Astrocyte of the spinal cord (primary cell): ENCODE results near the gene CTSA.
A peak's percentile ranks its signal among the peaks of the same experiment; 100 is the strongest.

ENCODE experiments used
- DNase-seq: peaks from one replicate; pipeline ENCODE4 v3.0.0; 2011; ENCODE audit warnings: low read depth, low spot score
- H3K4me3 ChIP-seq: 2 replicates; pipeline ENCODE4 v1.5.1; 2011; ENCODE audit warnings: low read depth, mild to moderate bottlenecking, low read length, moderate library complexity
- CTCF ChIP-seq: IDR thresholded peaks from 2 replicates; pipeline ENCODE4 v1.5.1; 2012; ENCODE audit warnings: low read depth, mild to moderate bottlenecking, low read length, inconsistent platforms
- in situ Hi-C: cut with HindIII; loops from 2 replicates; pipeline ENCODE4 v1.10.0; 2017; ENCODE audit warnings: low sequenced_read_pairs

Gene CTSA

GRCh38 chr20:45943613-45944012, 52.5 kb downstream of the CTSA start:
- H3K4me3 ChIP-seq, result no peak overlapping the region
- no peak for TF ChIP-seq CTCF
- in situ Hi-C loops, result no loop called here

GRCh38 chr20:45944151-45944964, 53.2 kb downstream of the CTSA start:
- peak; percentile 38 for DNase-seq
- in situ Hi-C loops, result no loop called here
- no peak for TF ChIP-seq CTCF
- H3K4me3 ChIP-seq, result no peak overlapping the region

More at GRCh38 chr20:45943613-45944012, 52.5 kb downstream of the CTSA start:
- DNase-seq, result no peak

GRCh38 chr20:45944965-45945677, 54.0 kb downstream of the CTSA start:
- in situ Hi-C loops, result no loop called here
- TF ChIP-seq CTCF, result no peak
- no peak for DNase-seq
- H3K4me3 ChIP-seq, result no peak overlapping the region

GRCh38 chr20:45945678-45946148, 54.6 kb downstream of the CTSA start:
- peak; percentile 64 for DNase-seq
- no peak overlapping the region for H3K4me3 ChIP-seq
- in situ Hi-C loops, result no loop called here
- no peak for TF ChIP-seq CTCF

- DNase-seq, result no peak
- no peak for TF ChIP-seq CTCF
- H3K4me3 ChIP-seq, result no peak overlapping the region
- in situ Hi-C loops, result no loop called here
Observed at GRCh38 chr20:45946149-45946970, 55.2 kb downstream of the CTSA start.
